ENCODE results near the gene EVI2B.

DNA sequence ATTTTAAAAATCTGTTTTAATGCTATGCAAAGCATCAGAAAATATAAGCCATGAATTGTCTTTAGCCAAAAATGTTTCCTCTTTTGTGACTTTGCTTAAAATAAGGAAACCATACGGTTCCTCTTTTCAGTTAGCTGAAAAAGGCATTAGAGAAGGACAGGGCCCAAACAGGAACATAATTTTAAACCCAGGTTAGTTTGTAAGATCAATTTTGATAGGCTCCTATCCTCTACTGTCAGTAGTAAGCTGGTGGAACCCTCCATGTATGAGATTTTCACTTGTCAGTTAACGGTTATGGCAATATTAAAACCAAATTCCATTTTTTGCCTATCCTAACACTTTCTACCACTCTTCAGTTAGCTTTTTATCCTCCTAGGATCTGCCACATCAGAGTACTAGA is 4.3 kb downstream of the EVI2B start:
- no peak for TF ChIP-seq CTCF (IDR thresholded peaks at IDR 0.05)
- no peak for TF ChIP-seq EP300 (IDR thresholded peaks at IDR 0.05)
- TF ChIP-seq POLR2A (IDR thresholded peaks at IDR 0.05): no peak

Data from ovary (tissue), 3 donors.